ENCODE measurements around the gene ATG14.

- TF ChIP-seq, protein P1, sequence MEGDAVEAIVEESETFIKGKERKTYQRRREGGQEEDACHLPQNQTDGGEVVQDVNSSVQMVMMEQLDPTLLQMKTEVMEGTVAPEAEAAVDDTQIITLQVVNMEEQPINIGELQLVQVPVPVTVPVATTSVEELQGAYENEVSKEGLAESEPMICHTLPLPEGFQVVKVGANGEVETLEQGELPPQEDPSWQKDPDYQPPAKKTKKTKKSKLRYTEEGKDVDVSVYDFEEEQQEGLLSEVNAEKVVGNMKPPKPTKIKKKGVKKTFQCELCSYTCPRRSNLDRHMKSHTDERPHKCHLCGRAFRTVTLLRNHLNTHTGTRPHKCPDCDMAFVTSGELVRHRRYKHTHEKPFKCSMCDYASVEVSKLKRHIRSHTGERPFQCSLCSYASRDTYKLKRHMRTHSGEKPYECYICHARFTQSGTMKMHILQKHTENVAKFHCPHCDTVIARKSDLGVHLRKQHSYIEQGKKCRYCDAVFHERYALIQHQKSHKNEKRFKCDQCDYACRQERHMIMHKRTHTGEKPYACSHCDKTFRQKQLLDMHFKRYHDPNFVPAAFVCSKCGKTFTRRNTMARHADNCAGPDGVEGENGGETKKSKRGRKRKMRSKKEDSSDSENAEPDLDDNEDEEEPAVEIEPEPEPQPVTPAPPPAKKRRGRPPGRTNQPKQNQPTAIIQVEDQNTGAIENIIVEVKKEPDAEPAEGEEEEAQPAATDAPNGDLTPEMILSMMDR (conservative IDR thresholded peaks at IDR 0.05; ENCODE audit: low read depth in 2 of 2): no peak
- TF ChIP-seq EZH2 (IDR thresholded peaks at IDR 0.05; ENCODE audit: low read depth, unreplicated experiment) (no peak), NANOG (IDR thresholded peaks at IDR 0.05; ENCODE audit: borderline replicate concordance) (no peak), JUNB (IDR thresholded peaks at IDR 0.05; ENCODE audit: unreplicated experiment) (no peak), REST (IDR thresholded peaks at IDR 0.05; ENCODE audit: unreplicated experiment) (no peak), STAT1 (IDR thresholded peaks at IDR 0.05; ENCODE audit: unreplicated experiment) (no peak), EZH2phosphoT487 (IDR thresholded peaks at IDR 0.05; ENCODE audit: unreplicated experiment) (no peak)
Observed at GRCh38 chr14:55389330-55389729, 22.3 kb downstream of the ATG14 start.

Data from GM23338 (cell line).